ENCODE measurements around the gene FAM221A.
"Not testable (repeated sequence)": the region's sequence is repeated elsewhere in the genome, so short reads cannot be mapped to it uniquely, and the experiment has no call there.

FAM221A gene

GRCh38 chr7:23679898-23680413, at the start of gene FAM221A:
Gene FAM221A, plus strand, starts transcription at chr7:23680199. Its CDS starts 20 bp downstream, at chr7:23680219.
- no peak for DNase-seq (ENCODE audit: low spot score)

GRCh38 chr7:23633417-23633816, 46.6 kb upstream of the FAM221A start:
- DNase-seq (ENCODE audit: low spot score), result no peak

- DNase-seq (ENCODE audit: low spot score), result no peak
Measured at GRCh38 chr7:23645822-23646221, 34.2 kb upstream of the FAM221A start.

- DNase-seq (ENCODE audit: low spot score), result no peak
Measured at GRCh38 chr7:23653942-23654341, 26.1 kb upstream of the FAM221A start.

GRCh38 chr7:23654508-23654907, 25.5 kb upstream of the FAM221A start:
- DNase-seq (ENCODE audit: low spot score), result peak; percentile 58

- DNase-seq (ENCODE audit: low spot score), result no peak
Measured at GRCh38 chr7:23655433-23655832, 24.6 kb upstream of the FAM221A start.

GRCh38 chr7:23658831-23659427, 21.1 kb upstream of the FAM221A start:
- no peak for DNase-seq (ENCODE audit: low spot score)

GRCh38 chr7:23661385-23661784, 18.6 kb upstream of the FAM221A start:
- no peak for DNase-seq (ENCODE audit: low spot score)

- DNase-seq (ENCODE audit: low spot score), result no peak
Measured at GRCh38 chr7:23662124-23662983, 17.6 kb upstream of the FAM221A start.

- no peak for DNase-seq (ENCODE audit: low spot score)
Measured at GRCh38 chr7:23662984-23663313, 17.1 kb upstream of the FAM221A start.

GRCh38 chr7:23664122-23664521, 15.9 kb upstream of the FAM221A start:
- no peak for DNase-seq (ENCODE audit: low spot score)

- DNase-seq (ENCODE audit: low spot score), result no peak
Measured at GRCh38 chr7:23672033-23672432, 8.0 kb upstream of the FAM221A start.

- DNase-seq (ENCODE audit: low spot score), result no peak
Measured at GRCh38 chr7:23680414-23681405, 711 bp downstream of the FAM221A start.

- DNase-seq (ENCODE audit: low spot score), result not testable (repeated sequence)
Measured at GRCh38 chr7:23684041-23684440, 4.0 kb downstream of the FAM221A start.

- no peak for DNase-seq (ENCODE audit: low spot score)
Measured at GRCh38 chr7:23685731-23686130, 5.7 kb downstream of the FAM221A start.

- DNase-seq (ENCODE audit: low spot score), result no peak
Measured at GRCh38 chr7:23687011-23687410, 7.0 kb downstream of the FAM221A start.

GRCh38 chr7:23689165-23689564, 9.2 kb downstream of the FAM221A start:
- DNase-seq (ENCODE audit: low spot score), result no peak

GRCh38 chr7:23691320-23691719, 11.3 kb downstream of the FAM221A start:
- DNase-seq (ENCODE audit: low spot score), result no peak

- DNase-seq (ENCODE audit: low spot score), result no peak
Measured at GRCh38 chr7:23693224-23693623, 13.2 kb downstream of the FAM221A start.

GRCh38 chr7:23696916-23697441, 17.0 kb downstream of the FAM221A start:
- DNase-seq (ENCODE audit: low spot score), result peak; percentile 87

GRCh38 chr7:23698822-23699221, 18.8 kb downstream of the FAM221A start:
- DNase-seq (ENCODE audit: low spot score), result no peak

GRCh38 chr7:23700046-23700445, 20.0 kb downstream of the FAM221A start:
- no peak for DNase-seq (ENCODE audit: low spot score)
